Naive thymus-derived CD8-positive, alpha-beta T cell (primary cell): Measurements from ENCODE around the gene EIF1AD. TPM values are rescaled to one million over a fixed set of nuclear protein-coding genes. Genes with fewer than 3 reads are reported as not detected.

Experiments
- polyA plus RNA-seq, 3 donors: library from polyadenylated mRNA; unstranded; fragments of 300-500 nt; fragmentation: Illumina TruSeq; gene quantifications; one replicate each; pipeline ENCODE4 v1.2.3, GENCODE V29; 2021
- total RNA-seq, 8 experiments: library from RNA in 2 of 8; stranded (reverse) in 2 of 8; gene quantifications; one replicate each; pipeline ENCODE4 v1.2.3 and lab custom pipeline; 2021 to 2026

Gene EIF1AD
- total and polyA plus RNA-seq, 5 experiments from 2014 or later, result 11.5 to 64.8 (median 18.7) TPM

Other genes starting within 250 kb of the EIF1AD start
- gene AP5B1, start 221.2 kb downstream of the EIF1AD start, total RNA-seq, result 10 to 100 TPM; 25.5 to 25.8 TPM
- gene AP5B1, start 221.2 kb downstream of the EIF1AD start, polyA plus RNA-seq, result 10 to 100 TPM in 2 of 3 donors, 1 to 10 TPM in 1; 8.6 to 15.2 (median 10.2) TPM
- not detected for gene OVOL1, start 215.1 kb downstream of the EIF1AD start, total RNA-seq
- not detected for gene OVOL1, start 215.1 kb downstream of the EIF1AD start, polyA plus RNA-seq
- gene SNX32, start 168.2 kb downstream of the EIF1AD start, total RNA-seq, result 1 to 10 TPM; 2.1 to 2.2 TPM
- gene SNX32, start 168.2 kb downstream of the EIF1AD start, polyA plus RNA-seq, result 1 to 10 TPM in 1 of 3 donors, under 1 TPM in 2; 0.39 to 1.5 (median 0.40) TPM
- gene CFL1, start 144.0 kb downstream of the EIF1AD start, total RNA-seq, result 100 to 1,000 TPM; 486 to 532 TPM
- 1,000 to 10,000 TPM; 2,347 to 2,575 (median 2,358) TPM for gene CFL1, start 144.0 kb downstream of the EIF1AD start, polyA plus RNA-seq
- gene MUS81, start 141.7 kb downstream of the EIF1AD start, total RNA-seq, result 10 to 100 TPM; 91.9 to 97.8 TPM
- gene MUS81, start 141.7 kb downstream of the EIF1AD start, polyA plus RNA-seq, result 10 to 100 TPM; 21.7 to 26.5 (median 24.5) TPM
- 10 to 100 TPM; 15.2 to 16.9 TPM for gene EFEMP2, start 129.4 kb downstream of the EIF1AD start, total RNA-seq
- gene EFEMP2, start 129.4 kb downstream of the EIF1AD start, polyA plus RNA-seq, result 1 to 10 TPM in 2 of 3 donors, not detected in 1; 1.8 to 2.5 TPM
- 10 to 100 TPM; 52.1 to 52.6 TPM for gene CTSW, start 122.3 kb downstream of the EIF1AD start, total RNA-seq
- 100 to 1,000 TPM; 255 to 495 (median 475) TPM for gene CTSW, start 122.3 kb downstream of the EIF1AD start, polyA plus RNA-seq
- 10 to 100 TPM; 33.0 to 35.6 TPM for gene FIBP, start 113.7 kb downstream of the EIF1AD start, total RNA-seq
- gene FIBP, start 113.7 kb downstream of the EIF1AD start, polyA plus RNA-seq, result 10 to 100 TPM; 74.9 to 97.6 (median 86.0) TPM
- gene CCDC85B, start 111.5 kb downstream of the EIF1AD start, total RNA-seq, result 10 to 100 TPM; 25.8 to 29.5 TPM
- gene CCDC85B, start 111.5 kb downstream of the EIF1AD start, polyA plus RNA-seq, result 10 to 100 TPM; 77.2 to 83.6 (median 83.0) TPM
- gene FOSL1, start 101.8 kb downstream of the EIF1AD start, total RNA-seq, result not detected
- gene FOSL1, start 101.8 kb downstream of the EIF1AD start, polyA plus RNA-seq, result under 1 TPM in 2 of 3 donors, not detected in 1; 0.17 to 0.22 TPM
- 10 to 100 TPM; 53.5 to 57.8 TPM for gene C11orf68, start 83.1 kb downstream of the EIF1AD start, total RNA-seq
- gene C11orf68, start 83.1 kb downstream of the EIF1AD start, polyA plus RNA-seq, result 10 to 100 TPM; 46.0 to 82.2 (median 67.3) TPM
- 10 to 100 TPM; 73.1 to 75.8 TPM for gene DRAP1, start 82.7 kb downstream of the EIF1AD start, total RNA-seq
- gene DRAP1, start 82.7 kb downstream of the EIF1AD start, polyA plus RNA-seq, result 100 to 1,000 TPM; 103 to 112 (median 110) TPM
- not detected for gene TSGA10IP, start 56.7 kb downstream of the EIF1AD start, total RNA-seq
- gene TSGA10IP, start 56.7 kb downstream of the EIF1AD start, polyA plus RNA-seq, result not detected
- gene SART1, start 40.4 kb downstream of the EIF1AD start, total RNA-seq, result 10 to 100 TPM; 81.9 to 91.9 TPM
- 10 to 100 TPM; 16.2 to 57.3 (median 30.4) TPM for gene SART1, start 40.4 kb downstream of the EIF1AD start, polyA plus RNA-seq
- 100 to 1,000 TPM in 1 of 2 experiments, 10 to 100 TPM in 1; 96.2 to 101 TPM for gene BANF1, start 346 bp upstream of the EIF1AD start, total RNA-seq
- gene BANF1, start 346 bp upstream of the EIF1AD start, polyA plus RNA-seq, result 100 to 1,000 TPM; 225 to 250 (median 241) TPM
- not detected for gene CST6, start 9.9 kb upstream of the EIF1AD start, total RNA-seq
- not detected for gene CST6, start 9.9 kb upstream of the EIF1AD start, polyA plus RNA-seq
- gene CATSPER1, start 24.3 kb upstream of the EIF1AD start, total RNA-seq, result not detected
- under 1 TPM in 1 of 3 donors, not detected in 2; 0.11 TPM for gene CATSPER1, start 24.3 kb upstream of the EIF1AD start, polyA plus RNA-seq
- gene GAL3ST3, start 47.0 kb upstream of the EIF1AD start, total RNA-seq, result not detected
- gene GAL3ST3, start 47.0 kb upstream of the EIF1AD start, polyA plus RNA-seq, result under 1 TPM in 1 of 3 donors, not detected in 2; 0.27 TPM
- 100 to 1,000 TPM; 184 to 197 TPM for gene SF3B2, start 50.2 kb upstream of the EIF1AD start, total RNA-seq
- 100 to 1,000 TPM in 1 of 3 donors, 10 to 100 TPM in 2; 70.3 to 115 (median 91.6) TPM for gene SF3B2, start 50.2 kb upstream of the EIF1AD start, polyA plus RNA-seq
- gene PACS1, start 68.1 kb upstream of the EIF1AD start, total RNA-seq, result 100 to 1,000 TPM; 312 to 317 TPM
- 10 to 100 TPM; 35.9 to 98.8 (median 49.9) TPM for gene PACS1, start 68.1 kb upstream of the EIF1AD start, polyA plus RNA-seq